C4-2B (cell line): ENCODE results near the gene BMP2.

Source experiments
- H3K27ac ChIP-seq: fragments of 450-650 bp; 2 replicates; pipeline ENCODE4 v1.5.1; 2017
- ZFX ChIP-seq: fragments of 450-650 bp; IDR thresholded peaks from 2 replicates; pipeline ENCODE4 v1.6.1; 2017
- TF ChIP-seq, protein P1 (sequence below): fragments of 450-650 bp; conservative IDR thresholded peaks from 2 replicates; pipeline ENCODE4 v1.5.1; 2017; ENCODE audit warnings: mild to moderate bottlenecking

The BMP2 gene

DNA sequence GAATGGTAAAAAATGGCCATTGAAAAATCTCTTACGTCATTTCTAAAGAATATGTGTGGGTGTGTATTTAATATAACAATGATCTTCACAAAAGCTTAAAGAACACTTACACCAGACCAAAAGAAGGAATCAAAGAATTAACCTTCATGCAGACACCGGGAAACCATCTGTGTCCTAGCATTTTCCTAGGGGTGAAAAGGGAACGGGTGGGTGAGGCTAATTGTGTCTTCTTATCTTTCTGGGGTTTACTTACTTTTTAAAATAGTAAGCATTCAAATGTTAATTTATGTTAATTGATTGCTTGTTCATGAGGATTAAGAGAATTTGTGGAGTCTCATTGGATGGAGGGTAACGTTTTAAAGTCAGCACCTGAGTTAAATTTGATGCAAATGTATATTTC is 47.5 kb downstream of the BMP2 start:
- no peak overlapping the region for H3K27ac ChIP-seq
- TF ChIP-seq, protein P1, sequence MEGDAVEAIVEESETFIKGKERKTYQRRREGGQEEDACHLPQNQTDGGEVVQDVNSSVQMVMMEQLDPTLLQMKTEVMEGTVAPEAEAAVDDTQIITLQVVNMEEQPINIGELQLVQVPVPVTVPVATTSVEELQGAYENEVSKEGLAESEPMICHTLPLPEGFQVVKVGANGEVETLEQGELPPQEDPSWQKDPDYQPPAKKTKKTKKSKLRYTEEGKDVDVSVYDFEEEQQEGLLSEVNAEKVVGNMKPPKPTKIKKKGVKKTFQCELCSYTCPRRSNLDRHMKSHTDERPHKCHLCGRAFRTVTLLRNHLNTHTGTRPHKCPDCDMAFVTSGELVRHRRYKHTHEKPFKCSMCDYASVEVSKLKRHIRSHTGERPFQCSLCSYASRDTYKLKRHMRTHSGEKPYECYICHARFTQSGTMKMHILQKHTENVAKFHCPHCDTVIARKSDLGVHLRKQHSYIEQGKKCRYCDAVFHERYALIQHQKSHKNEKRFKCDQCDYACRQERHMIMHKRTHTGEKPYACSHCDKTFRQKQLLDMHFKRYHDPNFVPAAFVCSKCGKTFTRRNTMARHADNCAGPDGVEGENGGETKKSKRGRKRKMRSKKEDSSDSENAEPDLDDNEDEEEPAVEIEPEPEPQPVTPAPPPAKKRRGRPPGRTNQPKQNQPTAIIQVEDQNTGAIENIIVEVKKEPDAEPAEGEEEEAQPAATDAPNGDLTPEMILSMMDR, result no peak
- TF ChIP-seq ZFX, result no peak

DNA sequence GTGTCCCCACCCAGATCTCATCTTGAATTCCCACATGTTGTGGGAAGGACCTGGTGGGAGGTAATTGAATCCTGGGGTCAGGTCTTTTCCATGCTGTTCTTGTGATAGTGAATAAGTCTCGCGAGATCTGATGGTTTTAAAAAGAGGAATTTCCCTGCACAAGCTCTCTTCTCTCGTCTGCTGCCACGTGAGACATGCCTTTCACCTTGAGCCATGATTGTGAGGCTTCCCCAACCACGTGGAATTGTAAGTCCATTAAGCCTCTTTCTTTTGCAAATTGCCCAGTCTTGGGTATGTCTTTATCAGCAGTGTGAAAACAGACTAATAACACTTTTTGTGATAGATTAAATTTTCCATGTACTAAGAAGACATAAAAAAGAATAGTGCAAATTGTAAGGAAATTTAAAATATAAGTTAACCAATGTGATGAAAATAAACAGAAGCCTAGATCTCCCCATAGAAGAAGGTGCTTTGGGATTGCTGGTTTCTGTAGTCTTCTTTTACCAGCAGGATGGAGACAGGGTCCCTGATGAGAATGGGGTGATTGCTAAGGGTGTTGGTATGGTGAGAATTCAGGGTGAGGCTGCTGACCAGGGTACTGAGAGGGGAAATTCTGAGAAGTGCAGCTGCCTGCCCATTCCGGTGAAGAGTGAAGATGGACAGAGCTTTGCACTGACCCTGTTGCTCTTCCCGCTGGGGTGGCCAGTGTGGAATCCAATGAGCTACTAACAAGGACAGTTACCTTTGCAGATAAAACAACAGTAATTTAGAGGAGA is 50.7 kb downstream of the BMP2 start:
- H3K27ac ChIP-seq, result no peak overlapping the region
- TF ChIP-seq ZFX, result no peak
- TF ChIP-seq, protein P1, result no peak

GRCh38 chr20:6819599-6819998 is 52.1 kb downstream of the BMP2 start:
- TF ChIP-seq, protein P1, result 0 out of 2 replicates have a peak, but pooled peaks have one; percentile 9
- no peak for TF ChIP-seq ZFX
- no peak overlapping the region for H3K27ac ChIP-seq

- no peak overlapping the region for H3K27ac ChIP-seq
- TF ChIP-seq, protein P1, result no peak
- no peak for TF ChIP-seq ZFX
Observed at GRCh38 chr20:6824401-6824800, 56.9 kb downstream of the BMP2 start.

- no peak overlapping the region for H3K27ac ChIP-seq
- no peak for TF ChIP-seq ZFX
- TF ChIP-seq, protein P1, result no peak
Observed at GRCh38 chr20:6827472-6827871, 60.0 kb downstream of the BMP2 start.

GRCh38 chr20:6828794-6829423 is 61.4 kb downstream of the BMP2 start:
- TF ChIP-seq, protein P1, result peak; percentile 76
- TF ChIP-seq ZFX, result no peak
- H3K27ac ChIP-seq, result no peak overlapping the region

GRCh38 chr20:6829510-6830116 is 62.1 kb downstream of the BMP2 start:
- H3K27ac ChIP-seq, result no peak overlapping the region
- TF ChIP-seq, protein P1, result no peak
- no peak for TF ChIP-seq ZFX
